OCI-LY7 (cell line): ENCODE measurements around the gene KCNH1. TPM values are rescaled to one million over a fixed set of nuclear protein-coding genes. Genes with fewer than 3 reads are reported as not detected.

ENCODE experiments used
- BruUV-seq: library from RNA; stranded (reverse); fragments of 400-500 nt; replicated peaks from 2 replicates; lab custom pipeline; 2021; lab: Mats Ljungman, UMichigan
- CTCF ChIA-PET: fragments of 300-600 bp; sonication (Branson Sonifier 250); formaldehyde crosslinking; loops from one replicate; lab custom pipeline; 2022; ENCODE audit warnings: antibody characterized with exemption; ENCODE audit not compliant: unreplicated experiment; lab: Charles Lee
- POLR2A ChIA-PET: fragments of 300-600 bp; sonication (Branson Sonifier 250); formaldehyde crosslinking; loops from one replicate; lab custom pipeline; 2022; ENCODE audit warnings: antibody characterized with exemption; lab: Charles Lee
- DNase-seq: peaks from one replicate; pipeline ENCODE4 v3.0.0-alpha.2; 2015; ENCODE audit warnings: low spot score
- H2AFZ ChIP-seq: fragments of 200-600 bp; sonication (generic), shearing (Covaris generic); 2 replicates; pipeline ENCODE4 v1.6.1; 2014; ENCODE audit warnings: mild to moderate bottlenecking, antibody characterized with exemption, low read length, moderate library complexity
- H3K27ac ChIP-seq: fragments of 200-600 bp; sonication (generic); 2 replicates; pipeline ENCODE4 v1.5.1; 2014; ENCODE audit warnings: mixed run types, low read depth, mild to moderate bottlenecking, moderate library complexity, low read length, inconsistent platforms; ENCODE audit not compliant: poor library complexity, severe bottlenecking
- H3K36me3 ChIP-seq: fragments of 200-600 bp; sonication (generic); 2 replicates; pipeline ENCODE4 v1.6.1; 2014; ENCODE audit warnings: mild to moderate bottlenecking, antibody characterized with exemption, low read length, moderate library complexity, mixed read lengths; ENCODE audit not compliant: insufficient read depth
- H3K4me1 ChIP-seq: fragments of 200-600 bp; sonication (generic); 2 replicates; pipeline ENCODE4 v1.5.1; 2014; ENCODE audit warnings: mild to moderate bottlenecking, low read length; ENCODE audit not compliant: insufficient read depth, poor library complexity, severe bottlenecking
- H3K4me2 ChIP-seq: fragments of 200-600 bp; sonication (generic); 2 replicates; pipeline ENCODE4 v1.6.1; 2014; ENCODE audit warnings: mild to moderate bottlenecking, low read length
- H3K4me3 ChIP-seq: fragments of 200-600 bp; sonication (generic); 2 replicates; pipeline ENCODE4 v1.5.1; 2014; ENCODE audit warnings: mild to moderate bottlenecking, low read depth, low read length; ENCODE audit not compliant: poor library complexity, severe bottlenecking
- H3K79me2 ChIP-seq: fragments of 200-600 bp; sonication (generic); 2 replicates; pipeline ENCODE4 v1.6.1; 2016; ENCODE audit warnings: low read depth, mild to moderate bottlenecking, low read length, moderate library complexity, mixed read lengths; ENCODE audit not compliant: insufficient read depth
- H3K9me2 ChIP-seq: fragments of 200-600 bp; sonication (generic); 2 replicates; pipeline ENCODE4 v1.6.1; 2016; ENCODE audit warnings: mild to moderate bottlenecking, low read length, mixed read lengths; ENCODE audit not compliant: insufficient read depth
- H3K9me3 ChIP-seq: fragments of 200-600 bp; sonication (generic); 2 replicates; pipeline ENCODE4 v1.6.1; 2014; ENCODE audit warnings: mild to moderate bottlenecking, mixed run types, low read length, mixed read lengths
- H4K20me1 ChIP-seq: fragments of 200-600 bp; sonication (generic); 2 replicates; pipeline ENCODE4 v1.6.1; 2014; ENCODE audit warnings: mild to moderate bottlenecking, antibody characterized with exemption, low read length, moderate library complexity, mixed read lengths; ENCODE audit not compliant: insufficient read depth
- EZH2phosphoT487 ChIP-seq: fragments of 200-600 bp; sonication (generic); IDR thresholded peaks from 2 replicates; pipeline ENCODE4 v1.6.1; 2018; ENCODE audit warnings: low read depth, borderline replicate concordance, mild to moderate bottlenecking, mixed run types, antibody characterized with exemption, low read length, moderate library complexity, mixed read lengths
- intact Hi-C: fragments of 100-400 bp; cut with micrococcal nuclease; formaldehyde crosslinking; loops from one replicate; pipeline ENCODE4 v1.10.0; 2022; ENCODE audit not compliant: unreplicated experiment
- total RNA-seq, 2 experiments: library from RNA; depleted of rRNA in 1 of 2; stranded (reverse); fragments of >200 nt in 1 of 2; shearing (Covaris generic) in 1 of 2; gene quantifications; 2 replicates each; pipeline ENCODE4 v1.2.3, GENCODE V29; 2014 to 2022
- TF ChIP-seq, protein P1 (sequence below): fragments of 200-600 bp; sonication (generic); conservative IDR thresholded peaks from 2 replicates; pipeline ENCODE4 v1.5.1; 2014; ENCODE audit warnings: mild to moderate bottlenecking, antibody characterized with exemption, low read length, moderate library complexity, mixed read lengths

The KCNH1 gene
- total RNA-seq, 2 experiments from 2014 or later: not detected

DNA sequence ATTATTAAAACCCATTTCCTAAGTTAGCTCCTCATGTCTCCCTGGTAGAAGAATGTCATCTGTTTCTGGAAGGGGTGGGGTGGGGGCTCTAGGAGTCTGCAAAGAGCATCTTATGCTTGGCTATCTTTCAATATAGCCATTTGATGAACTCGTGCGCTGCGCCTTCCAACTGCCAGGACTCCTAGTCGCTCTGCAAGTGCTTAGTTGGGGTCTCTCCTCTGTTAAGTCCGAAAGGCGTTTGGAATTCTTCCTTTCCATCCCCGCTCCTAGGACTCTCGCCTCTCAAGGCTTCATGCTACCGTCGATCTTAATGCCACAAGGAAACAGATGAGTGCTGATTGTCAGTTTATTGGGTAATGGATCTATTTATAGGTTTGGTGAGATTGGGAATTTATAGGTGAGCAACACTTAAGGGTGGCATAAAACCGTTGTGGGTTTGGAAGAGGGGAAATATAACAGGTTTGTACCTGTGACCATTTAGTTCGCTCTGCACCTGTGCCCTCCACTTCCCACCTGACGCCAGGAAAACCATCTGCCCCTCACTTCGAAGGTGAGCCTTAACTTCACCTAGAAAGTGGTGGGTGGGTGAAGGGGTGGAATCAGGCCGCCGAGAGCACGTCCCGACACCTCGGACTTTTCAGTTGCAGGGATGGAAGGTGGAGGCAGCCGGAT, 1.1 kb downstream of the KCNH1 start:
- no peak overlapping the region for H3K4me2 ChIP-seq
- no peak for DNase-seq
- ChIA-PET POLR2A (interaction anchor here (0.6 kb wide), 1 partner anchor 682 kb away, joined by 10 read pairs; no protein-coding TSS in a partner anchor), CTCF (no interaction called here)
- BruUV-seq: no TSS peak
- no peaks in the 10 kb centered on the region for H3K9me2 ChIP-seq
- no peak for TF ChIP-seq EZH2phosphoT487
- TF ChIP-seq, protein P1, sequence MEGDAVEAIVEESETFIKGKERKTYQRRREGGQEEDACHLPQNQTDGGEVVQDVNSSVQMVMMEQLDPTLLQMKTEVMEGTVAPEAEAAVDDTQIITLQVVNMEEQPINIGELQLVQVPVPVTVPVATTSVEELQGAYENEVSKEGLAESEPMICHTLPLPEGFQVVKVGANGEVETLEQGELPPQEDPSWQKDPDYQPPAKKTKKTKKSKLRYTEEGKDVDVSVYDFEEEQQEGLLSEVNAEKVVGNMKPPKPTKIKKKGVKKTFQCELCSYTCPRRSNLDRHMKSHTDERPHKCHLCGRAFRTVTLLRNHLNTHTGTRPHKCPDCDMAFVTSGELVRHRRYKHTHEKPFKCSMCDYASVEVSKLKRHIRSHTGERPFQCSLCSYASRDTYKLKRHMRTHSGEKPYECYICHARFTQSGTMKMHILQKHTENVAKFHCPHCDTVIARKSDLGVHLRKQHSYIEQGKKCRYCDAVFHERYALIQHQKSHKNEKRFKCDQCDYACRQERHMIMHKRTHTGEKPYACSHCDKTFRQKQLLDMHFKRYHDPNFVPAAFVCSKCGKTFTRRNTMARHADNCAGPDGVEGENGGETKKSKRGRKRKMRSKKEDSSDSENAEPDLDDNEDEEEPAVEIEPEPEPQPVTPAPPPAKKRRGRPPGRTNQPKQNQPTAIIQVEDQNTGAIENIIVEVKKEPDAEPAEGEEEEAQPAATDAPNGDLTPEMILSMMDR: no peak
- no peak overlapping the region for H2AFZ ChIP-seq
- no peak overlapping the region for H3K27ac ChIP-seq
- H3K4me3 ChIP-seq: no peak overlapping the region
- no peaks in the 10 kb centered on the region for H3K79me2 ChIP-seq
- intact Hi-C loops: loop anchor here (5.0 kb wide), 1 partner anchor 686 kb away; no protein-coding TSS in a partner anchor
- no peaks in the 10 kb centered on the region for H3K4me1 ChIP-seq
- H4K20me1 ChIP-seq: no peaks in the 10 kb centered on the region
- no peaks in the 10 kb centered on the region for H3K9me3 ChIP-seq
- no peaks in the 10 kb centered on the region for H3K36me3 ChIP-seq

DNA sequence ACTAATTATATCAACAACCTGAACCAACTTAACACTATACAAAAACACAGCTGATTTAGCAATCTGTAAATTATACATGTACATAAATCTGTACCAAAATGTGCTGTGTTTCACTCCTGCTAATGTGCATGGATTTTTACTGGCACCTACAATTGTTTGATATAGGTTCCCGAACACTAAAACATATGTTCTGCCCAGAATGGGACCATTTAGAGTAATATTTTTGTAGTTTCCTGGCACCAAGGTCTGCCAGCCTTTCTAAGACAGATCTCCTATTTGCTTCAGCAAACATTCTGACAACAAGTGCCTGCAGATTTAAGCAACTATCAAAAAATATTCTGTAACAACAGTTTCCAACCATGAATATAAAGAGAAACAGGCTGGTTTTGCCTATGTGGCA, 4.2 kb downstream of the KCNH1 start:
- no peaks in the 10 kb centered on the region for H3K36me3 ChIP-seq
- no TSS peak for BruUV-seq
- intact Hi-C loops: loop anchor here (5.0 kb wide), 1 partner anchor 682 kb away; no protein-coding TSS in a partner anchor
- POLR2A ChIA-PET: no interaction called here
- H4K20me1 ChIP-seq: no peaks in the 10 kb centered on the region
- H3K9me2 ChIP-seq: no peaks in the 10 kb centered on the region
- H3K79me2 ChIP-seq: no peaks in the 10 kb centered on the region
- no peaks in the 10 kb centered on the region for H3K9me3 ChIP-seq
- no peak for DNase-seq
- no peak overlapping the region for H3K4me3 ChIP-seq
- CTCF ChIA-PET: no interaction called here
- H3K27ac ChIP-seq: no peak overlapping the region
- TF ChIP-seq, protein P1: no peak
- no peak for TF ChIP-seq EZH2phosphoT487
- H3K4me1 ChIP-seq: no peaks in the 10 kb centered on the region
- no peak overlapping the region for H2AFZ ChIP-seq
- no peak overlapping the region for H3K4me2 ChIP-seq

DNA sequence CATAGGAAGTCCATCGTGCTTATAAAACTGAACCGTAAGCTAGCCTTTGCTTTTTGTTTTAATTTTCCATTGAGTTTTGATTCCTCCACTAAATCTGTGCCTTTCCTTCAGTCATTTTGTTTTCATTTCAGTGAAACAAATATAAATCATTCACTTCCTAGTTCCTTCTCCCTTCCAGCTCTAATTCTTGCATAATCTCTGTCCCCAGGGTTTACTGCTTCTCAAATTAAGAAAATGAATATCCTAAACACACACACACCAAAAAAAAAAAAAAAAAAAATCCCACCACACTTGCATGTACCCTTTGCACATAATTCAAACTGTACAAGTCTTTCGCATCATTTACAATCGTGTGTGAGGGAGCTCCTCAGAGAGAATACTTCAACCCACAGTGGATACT, 6.8 kb downstream of the KCNH1 start:
- intact Hi-C loops: no loop called here
- Histone ChIP-seq H4K20me1 (no peaks in the 10 kb centered on the region), H3K4me2 (no peak overlapping the region), H3K9me2 (no peaks in the 10 kb centered on the region), H3K4me1 (no peaks in the 10 kb centered on the region), H3K36me3 (no peaks in the 10 kb centered on the region), H3K79me2 (no peaks in the 10 kb centered on the region), H3K9me3 (no peaks in the 10 kb centered on the region), H3K27ac (no peak overlapping the region), H2AFZ (no peak overlapping the region), H3K4me3 (no peak overlapping the region)
- ChIA-PET POLR2A (interaction anchor here (0.7 to 0.9 kb wide), 4 partner anchors 46 to 955 kb away, joined by 3 to 5 read pairs (median 4); no protein-coding TSS in a partner anchor), CTCF (no interaction called here)
- no TSS peak for BruUV-seq
- TF ChIP-seq EZH2phosphoT487: no peak
- TF ChIP-seq, protein P1: no peak
- no peak for DNase-seq
